OCI-M2 (cell line): ENCODE results near the gene YKT6.

Source experiments
- DNase-seq: peaks from one replicate; lab custom pipeline; 2025; ENCODE audit not compliant: unreplicated experiment; lab: John Stamatoyannopoulos, UW

Gene YKT6

DNA sequence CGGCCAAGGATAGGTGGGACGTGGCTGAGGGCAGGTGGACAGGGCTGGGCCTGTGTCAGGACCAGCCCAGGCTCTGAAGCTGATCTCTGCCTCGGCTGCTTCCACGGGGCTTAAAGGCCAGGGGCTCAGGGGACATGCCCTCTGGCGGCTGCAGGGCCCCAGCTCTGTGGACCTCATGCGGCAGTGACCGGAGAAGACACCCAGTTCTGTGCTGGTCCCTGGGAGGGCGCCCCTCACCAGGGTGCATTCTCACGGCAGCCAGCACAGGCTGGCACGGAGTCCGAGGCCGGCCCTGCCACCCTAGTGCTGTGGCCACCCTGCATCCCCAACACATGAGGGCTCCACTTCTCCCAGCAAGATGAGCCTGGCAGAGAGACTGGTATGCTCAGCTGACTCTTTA, 30.3 kb downstream of the YKT6 start:
- no peak for DNase-seq

DNA sequence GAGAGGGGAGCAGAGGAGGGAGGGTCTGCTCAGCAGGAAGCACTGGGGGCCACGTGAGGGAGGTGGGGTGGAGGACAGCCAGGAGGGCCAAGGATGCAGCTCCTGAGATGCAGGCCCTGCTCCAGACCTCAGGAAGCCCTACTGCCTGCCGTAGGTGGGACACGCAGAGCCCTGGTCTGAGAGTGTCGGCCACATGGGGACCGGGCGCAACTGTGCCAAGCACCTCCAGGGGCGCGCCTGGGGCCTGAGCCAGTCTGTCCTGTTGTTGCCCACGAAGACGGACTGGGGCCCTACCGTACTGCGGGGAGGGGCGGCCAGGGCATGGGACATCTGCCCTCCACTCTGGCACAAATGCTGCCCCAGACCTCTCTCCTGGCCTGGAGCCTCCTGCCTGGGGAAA, 31.6 kb downstream of the YKT6 start:
- DNase-seq = no peak

DNA sequence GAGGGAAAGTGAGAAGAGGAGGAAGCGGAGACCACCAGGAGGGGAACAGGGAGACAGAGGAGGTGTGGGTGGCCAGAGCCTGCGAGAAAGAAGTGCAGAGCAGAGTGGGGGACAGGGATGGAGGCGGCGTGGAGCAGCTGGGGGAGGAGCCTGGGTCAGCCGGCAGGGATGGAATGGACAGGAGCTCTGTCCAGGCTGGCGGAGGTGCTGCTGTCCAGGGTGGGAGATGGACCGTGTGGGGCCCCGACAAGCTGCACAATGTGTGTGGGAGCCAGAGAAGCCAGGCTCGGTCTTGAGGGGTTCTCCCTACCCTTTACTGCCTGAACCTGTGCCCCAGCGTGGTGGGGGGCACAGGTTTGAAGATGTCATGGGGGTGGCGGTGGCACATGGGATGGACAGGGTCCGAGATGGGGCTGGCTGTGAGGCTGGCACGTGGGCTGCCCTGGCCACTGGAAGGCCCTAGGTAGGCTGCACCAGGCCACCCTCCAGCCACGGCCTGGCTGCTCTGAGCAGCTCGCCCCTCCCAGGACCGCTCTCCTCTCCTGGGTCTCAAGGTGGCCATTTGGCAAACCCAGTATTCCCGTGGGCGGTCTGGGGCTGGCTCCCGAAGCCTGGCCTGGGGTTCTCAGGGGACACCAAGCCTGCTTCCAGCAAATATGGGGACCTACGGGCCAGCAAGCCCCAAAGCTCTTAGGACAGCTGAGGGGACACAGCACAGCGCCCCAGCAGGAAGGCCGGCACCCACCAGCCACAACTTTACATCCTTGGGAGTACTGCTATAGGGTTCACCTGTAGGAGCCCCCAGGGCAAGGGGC, 32.3 kb downstream of the YKT6 start:
- no peak for DNase-seq

DNA sequence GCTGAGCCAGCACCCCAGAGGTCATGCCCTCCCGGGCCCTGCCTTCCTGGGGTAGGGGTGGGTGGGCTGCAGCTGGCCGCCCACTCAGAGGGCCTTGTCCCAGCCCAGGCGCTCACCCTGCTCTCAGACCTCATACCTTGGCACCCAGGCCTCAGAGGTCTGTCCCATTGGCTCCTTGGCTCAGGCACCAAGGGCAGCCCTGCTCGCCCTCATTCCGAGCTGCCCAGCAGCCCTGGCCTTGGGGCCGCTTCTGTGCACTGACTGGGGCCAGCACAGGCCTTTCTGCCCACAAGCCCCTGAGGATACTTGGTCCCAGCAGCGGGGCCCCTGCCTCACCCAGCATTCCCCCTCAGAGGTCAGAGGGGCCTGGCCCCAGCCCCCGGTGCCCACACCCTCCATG, 34.3 kb downstream of the YKT6 start:
- no peak for DNase-seq

DNA sequence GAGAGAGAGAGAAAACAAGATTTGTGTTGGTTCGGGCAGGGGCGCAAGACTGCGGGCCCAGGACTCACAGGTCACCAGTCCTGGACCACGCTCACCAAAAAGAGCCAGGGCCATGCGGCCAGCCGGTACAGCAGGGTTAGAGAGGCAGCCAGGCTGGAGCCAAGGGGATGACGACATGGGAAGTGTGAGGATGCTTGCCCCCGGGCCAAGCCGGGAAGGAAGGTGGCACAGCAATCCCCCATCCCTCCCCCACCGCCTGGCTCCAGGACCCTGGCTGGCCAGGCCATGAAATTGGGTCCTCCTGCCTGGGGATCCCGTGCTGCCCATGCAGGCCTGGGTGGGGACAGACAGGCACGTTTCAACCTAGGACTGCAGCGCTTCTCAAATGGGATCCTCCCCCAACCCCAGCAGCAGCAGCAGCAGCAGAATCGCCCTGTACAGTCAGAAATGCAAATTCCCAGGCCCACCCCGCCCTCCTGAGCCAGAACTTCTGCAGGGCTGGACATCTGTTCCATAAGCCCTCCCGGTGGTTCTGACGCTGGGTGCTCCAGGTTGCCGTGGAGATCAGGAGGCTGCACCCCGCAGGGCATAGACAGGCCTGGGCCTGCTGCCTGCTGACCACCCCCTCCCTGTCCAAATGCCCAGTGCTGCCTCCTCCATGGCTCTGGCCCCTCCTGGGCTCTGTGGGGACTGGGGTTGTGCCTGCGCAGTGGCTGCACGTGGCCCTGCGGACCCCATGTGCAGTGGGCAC, 35.0 kb downstream of the YKT6 start:
- no peak for DNase-seq

DNA sequence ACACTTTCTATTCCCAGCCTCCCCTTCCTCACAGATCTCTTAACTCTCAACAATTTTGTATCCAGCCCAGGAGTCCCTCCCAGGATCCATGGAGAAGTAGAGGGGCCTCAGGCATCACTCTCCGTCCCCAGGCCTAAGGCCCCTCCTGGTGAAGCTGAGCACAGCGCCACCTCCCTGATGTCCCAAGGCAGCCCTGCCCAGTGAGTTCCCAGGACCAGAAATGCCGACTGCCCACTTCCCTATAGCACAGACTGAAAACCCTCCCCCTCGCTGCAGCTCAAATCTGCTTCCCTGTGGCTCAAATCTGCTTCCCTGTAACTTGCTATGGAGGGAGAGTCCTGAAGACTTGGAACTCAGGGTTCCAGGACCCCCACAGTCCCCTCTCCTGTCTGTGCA, 35.6 kb downstream of the YKT6 start:
- DNase-seq = no peak

DNA sequence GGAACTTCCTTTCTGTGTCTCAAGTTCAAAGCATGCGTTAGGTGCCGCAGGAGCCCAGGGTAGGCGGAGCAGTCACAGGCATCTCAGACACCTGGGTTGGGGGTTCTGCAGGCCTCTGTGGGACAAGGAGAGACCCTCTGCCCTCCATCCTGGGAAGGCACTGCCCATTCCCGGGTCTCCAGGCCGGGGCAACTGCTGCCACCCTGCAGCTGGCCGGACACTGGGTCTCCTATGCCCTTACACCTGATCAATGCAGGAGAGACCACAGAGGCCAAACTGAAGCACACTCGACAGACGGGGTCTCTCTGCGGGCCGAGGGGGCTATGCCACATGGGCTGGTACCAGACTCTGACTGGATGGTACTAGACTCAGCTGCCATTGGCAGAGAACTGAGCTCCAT, 36.9 kb downstream of the YKT6 start:
- DNase-seq = no peak

DNA sequence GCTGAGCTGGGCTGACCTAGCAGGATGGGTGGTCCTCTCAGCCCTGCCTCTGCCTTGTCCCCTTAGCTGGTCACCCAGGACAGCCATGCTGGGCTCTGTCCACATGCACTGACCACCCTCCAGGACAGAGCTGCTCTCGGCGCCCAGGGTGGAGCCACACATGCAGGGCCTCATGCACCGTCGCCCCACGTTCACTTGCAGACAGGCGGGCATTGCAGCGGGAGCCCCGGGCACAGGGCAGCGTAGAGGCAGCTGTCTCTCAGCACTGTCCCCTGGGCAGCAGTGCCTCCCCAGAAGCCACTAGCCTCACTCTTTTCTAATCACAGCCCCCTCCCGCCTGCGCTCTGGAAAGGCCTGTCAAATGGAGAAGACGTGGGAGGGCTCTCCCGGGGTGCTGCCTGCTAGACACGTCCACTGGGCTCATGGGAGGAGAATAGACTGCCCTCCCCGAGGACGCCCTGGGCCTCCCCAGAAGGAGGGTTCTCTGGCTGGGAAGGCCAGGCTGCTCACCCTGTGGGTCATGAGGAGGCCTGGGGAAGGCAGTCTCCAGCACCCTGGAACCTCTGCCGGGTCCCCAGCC, 37.4 kb downstream of the YKT6 start:
- DNase-seq = no peak

DNA sequence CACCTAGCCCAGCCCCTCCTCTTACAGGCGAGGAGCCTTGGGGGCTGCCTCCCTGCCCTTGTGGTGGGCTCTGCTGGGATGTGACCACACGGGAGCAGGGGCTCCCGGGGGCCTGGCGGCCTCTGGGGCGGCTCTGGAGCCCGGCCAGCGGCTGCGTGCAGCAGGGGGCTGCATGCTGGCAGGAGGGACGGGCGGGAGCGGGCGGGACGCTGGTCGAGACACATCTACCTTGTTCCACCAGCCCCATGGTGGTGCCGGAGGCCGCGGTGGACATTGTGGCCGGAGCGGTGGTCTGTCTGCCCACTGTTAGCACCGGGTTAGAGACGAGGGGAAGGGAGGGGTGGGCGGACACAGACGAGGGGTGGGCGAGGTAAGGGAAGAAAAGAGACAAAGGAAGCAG, 38.6 kb downstream of the YKT6 start:
- DNase-seq = no peak

DNA sequence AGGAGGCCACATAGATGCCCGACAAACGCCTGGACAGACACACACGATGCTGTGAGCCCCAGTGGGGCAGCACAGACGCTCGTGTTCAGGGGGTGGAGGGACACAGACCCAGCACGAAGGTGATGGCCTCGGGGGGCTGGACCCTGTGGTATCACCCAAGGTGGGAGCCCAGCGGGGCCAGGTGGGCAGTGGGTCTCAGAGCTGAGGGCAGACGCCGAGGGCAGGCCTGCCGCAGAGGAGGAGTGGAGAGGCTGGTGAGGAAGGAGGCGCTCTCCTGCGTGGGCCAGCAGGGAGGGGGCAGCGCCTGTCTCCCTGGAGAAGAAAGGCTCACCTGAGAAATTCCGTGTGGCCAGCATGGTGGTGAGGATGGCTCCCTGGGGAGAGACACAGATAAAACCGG, 39.6 kb downstream of the YKT6 start:
- no peak for DNase-seq

DNA sequence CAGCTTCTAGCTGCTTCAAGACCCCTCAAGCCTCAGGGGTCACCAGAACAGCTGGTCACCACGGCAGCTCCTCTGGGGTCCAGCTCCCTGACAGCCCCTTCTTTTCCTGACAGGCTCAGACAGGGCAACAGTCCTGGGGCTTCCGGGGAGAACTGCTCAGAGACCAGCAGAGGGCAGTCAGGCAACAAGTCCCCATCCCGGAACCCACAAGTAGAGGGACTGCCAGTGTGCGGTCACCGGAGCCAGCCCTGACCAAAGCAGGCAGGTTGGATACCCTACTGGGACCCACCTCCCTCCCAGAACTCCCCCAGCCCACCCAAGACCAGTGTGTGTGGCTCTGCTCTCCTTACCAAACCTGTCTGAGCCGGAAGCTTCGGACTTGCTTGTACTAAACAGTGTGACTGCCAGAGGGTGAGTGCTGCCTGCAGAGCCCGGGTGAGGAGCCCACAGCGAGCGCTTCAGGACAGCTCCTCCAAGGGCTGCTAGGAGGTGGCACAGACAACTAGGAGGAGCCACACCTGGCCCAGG, 40.3 kb downstream of the YKT6 start:
- no peak for DNase-seq

DNA sequence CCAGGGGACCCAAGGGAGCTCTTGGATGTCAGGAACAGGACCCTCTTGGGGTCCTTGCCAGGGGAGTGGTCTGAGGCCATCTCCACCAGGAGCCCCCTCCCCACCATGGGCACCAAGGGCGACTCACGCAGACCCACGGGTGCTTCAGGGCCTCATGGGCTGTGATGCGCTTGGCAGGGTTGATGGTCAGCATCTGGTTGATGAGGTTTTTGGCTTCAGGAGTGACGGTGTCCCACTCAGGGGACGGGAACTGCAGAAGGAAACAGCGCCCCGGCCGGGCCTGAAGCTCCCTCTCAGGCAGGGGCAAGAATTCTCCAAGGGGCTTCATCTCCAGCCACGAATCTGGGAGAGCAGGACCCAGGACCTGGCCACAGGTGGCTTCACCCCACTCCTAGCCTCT, 41.3 kb downstream of the YKT6 start:
- no peak for DNase-seq

DNA sequence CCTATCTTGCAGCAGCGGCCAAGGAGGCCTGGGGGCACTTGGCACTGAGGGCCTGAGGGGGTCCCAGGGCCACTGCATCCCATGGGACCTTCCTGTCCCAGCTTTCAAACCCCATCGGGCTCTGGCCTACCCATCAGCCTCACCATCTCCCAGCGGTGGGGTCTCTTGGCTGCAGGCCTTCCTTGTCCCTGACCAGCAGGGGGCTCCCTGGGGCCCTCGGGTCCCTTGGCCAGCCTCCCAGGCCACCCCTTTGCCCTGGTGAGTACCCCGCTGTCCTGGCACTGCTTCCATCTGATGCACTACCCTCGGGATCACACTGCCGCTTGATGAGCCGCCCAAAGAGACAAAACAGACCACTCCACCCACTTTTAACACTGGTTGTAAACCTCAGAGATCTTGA, 43.5 kb downstream of the YKT6 start:
- no peak for DNase-seq

DNA sequence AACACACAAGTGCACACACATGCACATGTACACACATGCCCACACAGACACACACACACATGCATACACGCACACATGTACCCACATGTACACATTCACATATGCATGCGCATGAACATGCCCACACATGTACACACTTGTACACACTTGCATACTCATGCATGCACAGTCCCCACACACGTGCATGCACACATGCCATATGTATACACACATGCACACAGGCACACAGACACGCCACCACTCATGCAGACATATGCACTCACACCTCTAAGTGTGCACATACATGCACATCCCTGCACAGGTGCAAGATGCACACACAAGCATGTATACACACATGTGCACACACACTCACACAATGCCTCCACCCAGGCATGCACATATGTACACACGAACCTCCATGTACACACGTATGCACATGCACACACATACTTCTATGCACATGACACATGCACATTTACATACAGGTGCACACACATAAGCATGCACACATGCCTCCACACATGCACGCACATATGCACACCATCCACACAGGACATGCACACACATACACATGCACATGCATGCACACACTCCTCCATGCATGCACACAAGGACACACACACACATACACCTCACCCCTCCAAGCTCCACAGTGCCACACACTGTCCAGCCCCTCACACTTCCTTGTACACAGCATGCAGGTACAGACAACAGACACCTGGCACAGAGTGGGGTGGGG, 45.8 kb downstream of the YKT6 start:
- DNase-seq = no peak

DNA sequence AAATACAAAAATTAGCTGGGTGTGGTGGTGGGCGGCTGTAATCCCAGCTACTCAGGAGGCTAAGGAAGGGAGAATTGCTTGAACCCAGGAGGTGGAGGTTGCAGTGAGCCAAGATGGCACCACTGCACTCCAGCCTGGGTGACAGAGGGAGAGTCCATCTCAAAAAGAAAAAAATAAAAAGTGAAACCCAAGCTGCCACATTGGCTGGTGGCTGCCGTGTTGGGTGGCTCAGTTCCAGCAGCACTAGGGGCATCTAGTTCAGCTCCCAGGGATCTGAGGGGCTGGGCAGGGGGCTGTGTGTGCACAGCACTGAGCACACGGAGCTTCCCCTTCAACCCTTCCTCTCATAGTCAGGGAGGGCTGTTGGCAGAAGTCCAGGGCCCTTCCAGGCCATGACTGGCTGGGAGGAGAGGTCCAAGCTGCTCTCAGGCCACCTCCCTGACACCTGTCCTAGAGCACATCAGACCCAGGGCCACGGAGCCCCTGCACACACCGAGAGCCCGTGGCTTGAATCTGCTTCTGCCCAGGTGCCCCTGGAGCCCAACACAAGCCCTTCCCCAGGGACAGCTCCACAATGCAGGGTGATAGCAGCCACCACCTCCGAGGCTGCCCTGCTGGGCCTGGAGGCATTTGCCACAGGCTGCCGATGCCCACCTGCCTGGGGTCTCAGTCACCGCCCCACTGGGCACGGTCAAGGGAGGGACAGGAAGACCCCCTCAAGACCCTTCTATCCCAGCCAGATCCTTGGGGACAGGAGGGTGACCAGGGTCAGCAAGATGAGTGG, 47.3 kb downstream of the YKT6 start:
- no peak for DNase-seq

DNA sequence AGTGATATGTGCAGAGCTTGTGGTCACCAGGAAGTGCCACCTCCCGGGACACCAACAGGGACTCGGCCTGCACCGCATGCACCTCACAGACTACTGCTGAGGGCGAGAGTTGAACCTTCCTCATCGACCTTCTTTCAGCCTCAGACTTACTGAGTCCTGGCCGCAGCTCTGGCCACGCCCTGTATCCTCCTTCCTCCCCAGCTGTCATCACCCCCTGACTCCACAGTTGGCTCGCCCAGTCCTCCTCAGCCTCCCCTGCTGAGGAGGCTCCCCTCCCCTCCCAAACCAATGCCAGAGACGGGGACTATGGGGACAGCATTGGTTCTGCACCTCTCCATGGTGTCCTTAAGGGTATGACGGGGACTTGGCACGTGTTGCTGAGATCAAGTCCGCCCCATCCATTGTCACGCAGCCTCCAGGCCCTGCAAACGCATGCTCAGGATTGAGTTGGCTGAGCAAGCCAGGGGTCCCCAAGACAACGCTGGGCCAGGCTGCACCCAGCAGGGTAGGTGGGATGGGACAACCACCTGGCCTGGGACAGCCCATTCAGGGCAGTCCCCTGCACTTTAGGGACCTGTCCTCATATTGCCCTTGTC, 49.0 kb downstream of the YKT6 start:
- no peak for DNase-seq

DNA sequence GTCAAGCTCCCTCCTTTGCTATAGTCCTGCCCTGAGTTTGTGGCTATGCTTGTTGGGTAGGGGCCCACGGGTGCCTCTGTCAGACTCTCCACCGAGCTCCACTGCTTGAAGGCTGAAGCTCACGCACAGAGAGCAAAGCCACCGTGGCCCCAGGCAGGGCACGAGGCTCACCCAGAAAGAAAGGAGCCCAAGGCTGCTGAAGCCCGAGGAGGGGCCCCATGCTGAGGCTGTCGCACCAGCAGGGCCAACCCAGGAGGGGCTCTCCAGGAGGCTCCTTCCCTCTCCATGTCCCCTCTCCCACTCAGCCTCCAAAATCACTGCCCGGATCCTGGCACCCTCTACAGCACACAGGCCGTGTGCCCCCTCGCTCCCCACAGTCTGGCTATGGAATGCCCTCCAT, 50.5 kb downstream of the YKT6 start:
- DNase-seq = no peak

DNA sequence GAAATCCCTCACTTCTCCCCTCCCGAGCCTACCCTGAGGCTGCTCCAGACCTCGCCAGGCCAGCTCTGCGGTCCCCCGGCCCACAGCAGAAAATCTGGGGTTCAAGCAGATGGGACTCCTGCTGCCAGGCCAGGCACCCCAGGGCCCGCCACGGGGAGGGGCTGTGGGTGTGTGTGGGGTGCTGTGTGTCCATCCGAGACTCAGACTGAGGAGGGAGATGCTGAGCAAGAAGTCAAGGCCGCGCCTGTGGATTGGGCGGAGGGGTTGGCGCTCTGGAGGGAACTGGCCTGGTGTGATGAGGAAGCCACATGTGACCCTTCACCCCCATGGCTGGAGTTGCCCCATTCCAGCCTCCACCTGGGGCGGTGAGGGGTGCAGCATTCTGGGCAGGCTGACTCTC, 51.1 kb downstream of the YKT6 start:
- DNase-seq = no peak

DNA sequence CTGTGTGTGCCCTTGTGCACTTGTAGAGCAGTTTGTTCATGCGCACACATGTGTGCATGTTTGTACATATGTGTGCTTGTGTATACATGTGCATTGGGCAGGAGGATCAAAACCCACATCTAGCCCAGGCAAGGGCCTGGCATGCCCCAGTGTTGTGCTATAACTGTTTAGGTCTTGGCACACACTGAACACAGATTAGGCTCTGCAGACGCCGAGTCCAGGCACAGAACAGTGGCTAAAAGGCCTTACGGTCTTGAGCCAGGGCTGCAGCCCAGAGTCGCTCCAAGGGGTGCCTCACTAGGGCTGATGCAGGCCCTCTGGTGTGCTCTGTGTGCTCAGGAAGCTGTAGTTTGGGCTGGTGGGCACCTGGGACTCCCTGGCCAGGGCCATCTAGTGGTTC, 55.7 kb downstream of the YKT6 start:
- no peak for DNase-seq

DNA sequence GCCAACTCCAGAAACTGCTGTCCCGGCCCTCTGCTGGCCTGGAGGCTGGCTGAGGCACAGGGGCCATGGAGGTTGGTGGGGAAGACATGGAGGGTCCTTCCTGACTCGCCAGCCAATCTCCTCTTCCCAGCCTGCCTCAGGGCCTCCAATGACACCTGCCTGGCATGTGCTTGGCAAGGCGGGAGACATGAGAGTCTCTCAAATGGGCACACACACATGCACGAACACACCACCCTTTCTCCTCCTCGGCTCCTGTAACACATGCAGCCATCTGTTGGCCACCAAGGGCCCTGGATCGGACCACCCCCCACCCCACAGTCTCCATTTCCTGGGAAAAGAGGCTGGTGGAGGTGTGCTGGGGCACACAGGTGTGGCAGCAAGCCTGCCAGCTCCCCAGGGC, 56.4 kb downstream of the YKT6 start:
- no peak for DNase-seq
